ENCODE measurements around the gene RASAL2.

DNA sequence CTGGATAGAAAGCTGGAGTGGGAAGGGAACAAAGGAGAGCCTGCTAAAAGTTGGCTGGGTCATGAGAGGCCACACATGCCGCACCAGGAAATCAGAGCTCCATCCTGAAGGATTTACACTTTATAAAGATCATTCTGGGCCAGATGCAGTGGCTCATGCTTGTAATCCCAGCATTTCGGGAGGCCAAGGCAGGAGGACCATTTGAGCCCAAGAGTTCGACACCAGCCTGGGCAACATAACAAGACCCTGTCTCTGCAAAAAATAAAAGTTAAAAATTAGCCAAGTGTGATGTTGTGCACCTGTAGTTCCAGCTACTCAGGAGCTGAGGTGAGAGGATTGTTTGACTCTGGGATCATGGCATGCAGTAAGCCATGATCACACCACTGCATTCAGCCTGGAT lies 28.7 kb upstream of the RASAL2 start:
- no peak for TF ChIP-seq EZH2 (IDR thresholded peaks at IDR 0.05; ENCODE audit: low read depth, unreplicated experiment)
- TF ChIP-seq, protein P1, sequence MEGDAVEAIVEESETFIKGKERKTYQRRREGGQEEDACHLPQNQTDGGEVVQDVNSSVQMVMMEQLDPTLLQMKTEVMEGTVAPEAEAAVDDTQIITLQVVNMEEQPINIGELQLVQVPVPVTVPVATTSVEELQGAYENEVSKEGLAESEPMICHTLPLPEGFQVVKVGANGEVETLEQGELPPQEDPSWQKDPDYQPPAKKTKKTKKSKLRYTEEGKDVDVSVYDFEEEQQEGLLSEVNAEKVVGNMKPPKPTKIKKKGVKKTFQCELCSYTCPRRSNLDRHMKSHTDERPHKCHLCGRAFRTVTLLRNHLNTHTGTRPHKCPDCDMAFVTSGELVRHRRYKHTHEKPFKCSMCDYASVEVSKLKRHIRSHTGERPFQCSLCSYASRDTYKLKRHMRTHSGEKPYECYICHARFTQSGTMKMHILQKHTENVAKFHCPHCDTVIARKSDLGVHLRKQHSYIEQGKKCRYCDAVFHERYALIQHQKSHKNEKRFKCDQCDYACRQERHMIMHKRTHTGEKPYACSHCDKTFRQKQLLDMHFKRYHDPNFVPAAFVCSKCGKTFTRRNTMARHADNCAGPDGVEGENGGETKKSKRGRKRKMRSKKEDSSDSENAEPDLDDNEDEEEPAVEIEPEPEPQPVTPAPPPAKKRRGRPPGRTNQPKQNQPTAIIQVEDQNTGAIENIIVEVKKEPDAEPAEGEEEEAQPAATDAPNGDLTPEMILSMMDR (conservative IDR thresholded peaks at IDR 0.05; ENCODE audit: low read depth in 2 of 2): no peak
- no peak for TF ChIP-seq EZH2phosphoT487 (IDR thresholded peaks at IDR 0.05; ENCODE audit: unreplicated experiment)
- TF ChIP-seq, protein P2, sequence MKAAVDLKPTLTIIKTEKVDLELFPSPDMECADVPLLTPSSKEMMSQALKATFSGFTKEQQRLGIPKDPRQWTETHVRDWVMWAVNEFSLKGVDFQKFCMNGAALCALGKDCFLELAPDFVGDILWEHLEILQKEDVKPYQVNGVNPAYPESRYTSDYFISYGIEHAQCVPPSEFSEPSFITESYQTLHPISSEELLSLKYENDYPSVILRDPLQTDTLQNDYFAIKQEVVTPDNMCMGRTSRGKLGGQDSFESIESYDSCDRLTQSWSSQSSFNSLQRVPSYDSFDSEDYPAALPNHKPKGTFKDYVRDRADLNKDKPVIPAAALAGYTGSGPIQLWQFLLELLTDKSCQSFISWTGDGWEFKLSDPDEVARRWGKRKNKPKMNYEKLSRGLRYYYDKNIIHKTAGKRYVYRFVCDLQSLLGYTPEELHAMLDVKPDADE (IDR thresholded peaks at IDR 0.05): no peak

All from GM23338 (cell line).